ENCODE measurements around the gene CSRP1. TPM values are rescaled to one million over a fixed set of nuclear protein-coding genes. Genes with fewer than 3 reads are reported as not detected.

Gene CSRP1
- total RNA-seq, 1 experiment from 2014 or later: 94.4 TPM

- no peaks in the 10 kb centered on the region for H3K9me3 ChIP-seq (ENCODE audit: control insufficient read depth, insufficient read depth, low read depth, low read length)
- H3K4me1 ChIP-seq (ENCODE audit: control insufficient read depth, insufficient read depth, low read length): peaks cover 13% of the 10 kb centered on the region
- intact Hi-C loops (cut with micrococcal nuclease; ENCODE audit: unreplicated experiment): no loop called here
- no peak for DNase-seq (ENCODE audit: low read depth, low spot score)
- ChIA-PET CTCF (interaction anchor here (0.7 to 6.7 kb wide), 7 partner anchors 8 to 124 kb away, joined by 7 to 110 read pairs (median 23); no protein-coding TSS in a partner anchor), POLR2A (interaction anchor here (2.0 kb wide), 1 partner anchor 30 kb away, joined by 14 read pairs; no protein-coding TSS in a partner anchor)
- no peak for ATAC-seq
- in situ Hi-C loops (cut with HindIII; ENCODE audit: low pct_unique_long_range_greater_than_20kb, low sequenced_read_pairs): no loop called here
- H3K36me3 ChIP-seq (ENCODE audit: control insufficient read depth, insufficient read depth, low read length): no peaks in the 10 kb centered on the region
- BruUV-seq (replicated peaks): no TSS peak
- H3K27ac ChIP-seq (ENCODE audit: low read length): no peak overlapping the region
- TF ChIP-seq SIN3A (IDR thresholded peaks at IDR 0.05; ENCODE audit: borderline replicate concordance, insufficient read depth, low read depth, low read length) (no peak), POLR2AphosphoS5 (IDR thresholded peaks at IDR 0.05; ENCODE audit: low read depth, low read length) (no peak), TCF7L2 (IDR thresholded peaks at IDR 0.05; ENCODE audit: low read depth, low read length) (no peak)
- TF ChIP-seq, protein P1, sequence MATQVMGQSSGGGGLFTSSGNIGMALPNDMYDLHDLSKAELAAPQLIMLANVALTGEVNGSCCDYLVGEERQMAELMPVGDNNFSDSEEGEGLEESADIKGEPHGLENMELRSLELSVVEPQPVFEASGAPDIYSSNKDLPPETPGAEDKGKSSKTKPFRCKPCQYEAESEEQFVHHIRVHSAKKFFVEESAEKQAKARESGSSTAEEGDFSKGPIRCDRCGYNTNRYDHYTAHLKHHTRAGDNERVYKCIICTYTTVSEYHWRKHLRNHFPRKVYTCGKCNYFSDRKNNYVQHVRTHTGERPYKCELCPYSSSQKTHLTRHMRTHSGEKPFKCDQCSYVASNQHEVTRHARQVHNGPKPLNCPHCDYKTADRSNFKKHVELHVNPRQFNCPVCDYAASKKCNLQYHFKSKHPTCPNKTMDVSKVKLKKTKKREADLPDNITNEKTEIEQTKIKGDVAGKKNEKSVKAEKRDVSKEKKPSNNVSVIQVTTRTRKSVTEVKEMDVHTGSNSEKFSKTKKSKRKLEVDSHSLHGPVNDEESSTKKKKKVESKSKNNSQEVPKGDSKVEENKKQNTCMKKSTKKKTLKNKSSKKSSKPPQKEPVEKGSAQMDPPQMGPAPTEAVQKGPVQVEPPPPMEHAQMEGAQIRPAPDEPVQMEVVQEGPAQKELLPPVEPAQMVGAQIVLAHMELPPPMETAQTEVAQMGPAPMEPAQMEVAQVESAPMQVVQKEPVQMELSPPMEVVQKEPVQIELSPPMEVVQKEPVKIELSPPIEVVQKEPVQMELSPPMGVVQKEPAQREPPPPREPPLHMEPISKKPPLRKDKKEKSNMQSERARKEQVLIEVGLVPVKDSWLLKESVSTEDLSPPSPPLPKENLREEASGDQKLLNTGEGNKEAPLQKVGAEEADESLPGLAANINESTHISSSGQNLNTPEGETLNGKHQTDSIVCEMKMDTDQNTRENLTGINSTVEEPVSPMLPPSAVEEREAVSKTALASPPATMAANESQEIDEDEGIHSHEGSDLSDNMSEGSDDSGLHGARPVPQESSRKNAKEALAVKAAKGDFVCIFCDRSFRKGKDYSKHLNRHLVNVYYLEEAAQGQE (IDR thresholded peaks at IDR 0.05; ENCODE audit: insufficient read depth in 1 of 2, low read depth in 2 of 2, low read length in 1 of 2): no peak
- TF ChIP-seq, protein P2, sequence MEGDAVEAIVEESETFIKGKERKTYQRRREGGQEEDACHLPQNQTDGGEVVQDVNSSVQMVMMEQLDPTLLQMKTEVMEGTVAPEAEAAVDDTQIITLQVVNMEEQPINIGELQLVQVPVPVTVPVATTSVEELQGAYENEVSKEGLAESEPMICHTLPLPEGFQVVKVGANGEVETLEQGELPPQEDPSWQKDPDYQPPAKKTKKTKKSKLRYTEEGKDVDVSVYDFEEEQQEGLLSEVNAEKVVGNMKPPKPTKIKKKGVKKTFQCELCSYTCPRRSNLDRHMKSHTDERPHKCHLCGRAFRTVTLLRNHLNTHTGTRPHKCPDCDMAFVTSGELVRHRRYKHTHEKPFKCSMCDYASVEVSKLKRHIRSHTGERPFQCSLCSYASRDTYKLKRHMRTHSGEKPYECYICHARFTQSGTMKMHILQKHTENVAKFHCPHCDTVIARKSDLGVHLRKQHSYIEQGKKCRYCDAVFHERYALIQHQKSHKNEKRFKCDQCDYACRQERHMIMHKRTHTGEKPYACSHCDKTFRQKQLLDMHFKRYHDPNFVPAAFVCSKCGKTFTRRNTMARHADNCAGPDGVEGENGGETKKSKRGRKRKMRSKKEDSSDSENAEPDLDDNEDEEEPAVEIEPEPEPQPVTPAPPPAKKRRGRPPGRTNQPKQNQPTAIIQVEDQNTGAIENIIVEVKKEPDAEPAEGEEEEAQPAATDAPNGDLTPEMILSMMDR (IDR thresholded peaks at IDR 0.05): no peak
- no peaks in the 10 kb centered on the region for H3K27me3 ChIP-seq (ENCODE audit: control insufficient read depth, insufficient read depth, low read length)
- no peak overlapping the region for H3K4me3 ChIP-seq (ENCODE audit: low read depth in 2 of 2, low read length in 2 of 2)
These were observed 4.5 kb upstream of the CSRP1 start for GRCh38 chr1:201511396-201511940.

DNA sequence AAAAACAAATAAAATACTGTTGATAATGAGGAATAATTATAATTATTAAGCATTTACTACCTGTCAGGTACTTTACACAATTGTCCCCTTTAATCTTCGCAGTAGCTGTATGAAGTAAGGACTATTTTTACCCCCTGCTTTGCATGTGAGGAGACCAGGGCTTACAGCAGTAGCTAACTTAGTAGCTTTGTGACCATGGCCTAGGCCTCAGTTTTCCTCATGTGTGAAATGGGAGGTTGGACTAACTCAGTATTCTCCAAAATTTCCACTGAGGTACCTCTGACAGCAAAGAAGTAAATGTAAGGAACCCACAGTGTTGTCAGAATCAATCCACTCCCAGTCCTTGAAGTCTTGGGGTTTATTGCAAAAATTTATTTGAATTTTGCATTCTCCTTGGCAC, 3.8 kb upstream of the CSRP1 start:
- Histone ChIP-seq H3K4me1 (ENCODE audit: control insufficient read depth, insufficient read depth, low read length) (peaks cover 18% of the 10 kb centered on the region), H3K9me3 (ENCODE audit: control insufficient read depth, insufficient read depth, low read depth, low read length) (no peaks in the 10 kb centered on the region), H3K27me3 (ENCODE audit: control insufficient read depth, insufficient read depth, low read length) (no peaks in the 10 kb centered on the region), H3K27ac (ENCODE audit: low read length) (no peak overlapping the region), H3K36me3 (ENCODE audit: control insufficient read depth, insufficient read depth, low read length) (no peaks in the 10 kb centered on the region), H3K4me3 (ENCODE audit: low read depth in 2 of 2, low read length in 2 of 2) (no peak overlapping the region)
- TF ChIP-seq POLR2AphosphoS5 (IDR thresholded peaks at IDR 0.05; ENCODE audit: low read depth, low read length): no peak
- TF ChIP-seq, protein P2 (IDR thresholded peaks at IDR 0.05): no peak
- TF ChIP-seq, protein P1 (IDR thresholded peaks at IDR 0.05; ENCODE audit: insufficient read depth in 1 of 2, low read depth in 2 of 2, low read length in 1 of 2): no peak
- TF ChIP-seq SIN3A (IDR thresholded peaks at IDR 0.05; ENCODE audit: borderline replicate concordance, insufficient read depth, low read depth, low read length): no peak
- no peak for TF ChIP-seq TCF7L2 (IDR thresholded peaks at IDR 0.05; ENCODE audit: low read depth, low read length)
- BruUV-seq (replicated peaks): no TSS peak
- POLR2A ChIA-PET: no interaction called here
- in situ Hi-C loops (cut with HindIII; ENCODE audit: low pct_unique_long_range_greater_than_20kb, low sequenced_read_pairs): no loop called here
- intact Hi-C loops (cut with micrococcal nuclease; ENCODE audit: unreplicated experiment): no loop called here
- CTCF ChIA-PET: interaction anchor here (6.7 kb wide), 1 partner anchor 29 kb away, joined by 110 read pairs; no protein-coding TSS in a partner anchor
- ATAC-seq (no peak), DNase-seq (ENCODE audit: low read depth, low spot score) (no peak)

Measured in Panc1 (cell line).